ENCODE results near the gene MIDN. TPM values are rescaled to one million over a fixed set of nuclear protein-coding genes. Genes with fewer than 3 reads are reported as not detected.
A peak's percentile ranks its signal among the peaks of the same experiment; 100 is the strongest.

The MIDN gene
- total and polyA plus RNA-seq, 8 donors, result 17.0 to 118 (median 33.2) TPM

DNA sequence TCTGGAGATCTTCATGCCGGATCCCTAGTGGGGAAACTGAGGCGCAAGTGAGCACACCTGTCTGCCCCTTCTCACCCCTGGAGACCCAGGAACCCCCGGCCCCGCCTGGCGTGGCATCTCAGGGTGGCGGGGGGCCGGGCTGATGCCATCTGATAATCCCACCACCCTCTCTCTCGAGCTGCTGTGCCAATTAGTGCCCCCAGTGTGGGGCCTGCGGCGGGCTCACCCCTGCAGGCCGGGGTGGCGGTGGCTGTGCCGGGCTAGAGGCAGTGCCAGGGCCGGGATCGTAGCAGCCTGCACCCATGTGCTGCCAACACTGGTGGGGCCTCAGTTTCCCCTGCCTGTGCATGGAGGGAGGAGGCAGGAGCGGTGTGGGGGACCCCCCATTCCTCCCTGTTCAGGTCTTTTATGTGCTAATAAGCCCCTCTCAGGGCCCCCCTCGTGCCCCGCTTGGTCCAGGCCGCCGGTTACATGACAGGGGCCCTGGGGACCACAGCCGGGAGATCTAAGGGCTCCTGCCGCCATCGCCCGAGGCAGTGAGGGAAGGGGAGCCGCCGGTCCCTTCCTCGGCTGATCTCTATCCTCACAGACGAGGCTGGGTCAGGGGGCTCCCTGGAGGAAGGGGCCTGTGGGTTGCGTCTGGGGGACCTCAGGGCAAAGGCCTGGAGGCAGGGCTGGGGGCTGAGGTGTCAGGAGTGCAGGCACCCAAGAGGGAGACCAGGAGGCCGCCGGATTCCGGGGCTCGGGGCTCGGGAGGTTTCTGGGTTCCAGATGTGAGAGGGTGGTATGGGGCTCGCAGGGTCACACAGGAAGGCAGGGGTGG is 45.6 kb downstream of the MIDN start:
- Histone ChIP-seq H3K27me3 (peaks cover 10 to 75% (median 72%) of the 10 kb centered on the region in 3 donors), H3K4me1 (peaks cover 8 to 26% (median 18%) of the 10 kb centered on the region in 4 donors), H3K9me3 (no peaks in the 10 kb centered on the region), H3K27ac (no peak overlapping the region), H3K4me3 (no peak overlapping the region), H3K36me3 (no peaks in the 10 kb centered on the region)
- TF ChIP-seq POLR2AphosphoS5 (IDR thresholded peaks at IDR 0.05) (no peak), POLR2A (IDR thresholded peaks at IDR 0.05) (no peak), EP300 (IDR thresholded peaks at IDR 0.05) (no peak), CTCF (IDR thresholded peaks at IDR 0.05) (no peak)
- no peak for DNase-seq
- intact Hi-C loops (cut with DNase I; ENCODE audit: low total_unique reads), result no loop called here
- 82 to 87% (median 82%) methylated on average over 22 to 35 of the region's 35 CpGs for WGBS, 5 donors

DNA sequence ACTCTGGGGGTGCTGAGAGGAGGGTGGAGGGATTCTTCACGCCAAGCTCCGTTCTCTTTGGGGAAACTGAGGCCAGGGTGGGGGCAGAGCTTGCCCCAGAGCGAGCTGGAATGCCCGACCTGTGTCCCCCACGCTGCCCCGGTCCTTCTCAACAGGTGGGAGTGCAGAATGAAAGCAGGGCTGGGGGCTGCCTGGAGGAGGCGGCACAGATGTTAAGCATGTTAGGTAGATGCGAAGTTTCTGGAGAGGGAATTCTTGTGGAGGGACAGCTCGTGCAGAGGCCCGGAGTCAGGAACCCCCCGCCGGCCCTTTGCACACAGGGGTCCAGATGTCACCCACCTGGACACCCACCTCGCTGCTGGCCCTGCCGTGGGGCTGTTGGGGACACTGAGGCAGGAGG is 46.3 kb downstream of the MIDN start:
- Histone ChIP-seq H3K27me3 (peaks cover 10 to 71% (median 68%) of the 10 kb centered on the region in 3 donors), H3K4me3 (no peak overlapping the region), H3K27ac (no peak overlapping the region), H3K4me1 (peaks cover 8 to 26% (median 18%) of the 10 kb centered on the region in 4 donors), H3K36me3 (no peaks in the 10 kb centered on the region), H3K9me3 (no peaks in the 10 kb centered on the region)
- WGBS, 5 donors, result 69 to 78% (median 73%) methylated on average over 14 of the region's 14 CpGs
- intact Hi-C loops (cut with DNase I; ENCODE audit: low total_unique reads), result no loop called here
- no peak for DNase-seq
- no peak for TF ChIP-seq POLR2AphosphoS5 (IDR thresholded peaks at IDR 0.05)

GRCh38 chr19:1295169-1296012 is 47.0 kb downstream of the MIDN start:
- WGBS, 5 donors, result 7 to 37% (median 20%) methylated on average over 25 to 82 of the region's 82 CpGs
- Histone ChIP-seq H3K36me3 (no peaks in the 10 kb centered on the region), H3K27ac (no peak overlapping the region), H3K9me3 (no peaks in the 10 kb centered on the region), H3K4me1 (peaks cover 8 to 26% (median 18%) of the 10 kb centered on the region in 4 donors), H3K27me3 (peaks cover 10 to 68% (median 66%) of the 10 kb centered on the region in 3 donors), H3K4me3 (peak overlapping the region in 3 of 4 donors; percentile 15 to 25 (median 24))
- intact Hi-C loops (cut with DNase I; ENCODE audit: low total_unique reads), result no loop called here
- TF ChIP-seq EP300 (IDR thresholded peaks at IDR 0.05) (no peak), POLR2A (IDR thresholded peaks at IDR 0.05) (no peak), POLR2AphosphoS5 (IDR thresholded peaks at IDR 0.05) (no peak), CTCF (IDR thresholded peaks at IDR 0.05) (no peak)
- peak in 1 of 2 donors; percentile 57 for DNase-seq

DNA sequence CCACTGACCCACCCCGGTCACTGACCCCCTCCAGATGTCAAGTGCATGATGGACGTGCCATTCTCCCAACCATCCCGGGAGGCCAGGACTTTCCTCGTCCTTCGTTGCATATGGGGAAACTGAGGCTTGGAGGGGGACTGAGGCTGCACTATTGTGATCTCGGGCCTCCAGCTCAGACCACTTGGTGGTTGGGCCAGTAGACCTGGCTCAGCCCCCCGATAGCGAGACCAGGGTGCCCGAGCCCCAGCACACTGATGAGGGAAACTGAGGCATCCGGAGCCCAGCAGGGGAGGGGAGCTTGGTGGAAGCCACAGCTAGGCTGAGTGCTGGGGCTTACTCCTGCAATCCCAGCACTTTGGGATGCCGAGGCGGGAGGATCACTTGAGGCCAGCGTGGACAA is 47.7 kb downstream of the MIDN start:
- intact Hi-C loops (cut with DNase I; ENCODE audit: low total_unique reads), result no loop called here
- H3K4me1 ChIP-seq, result peaks cover 8 to 22% (median 16%) of the 10 kb centered on the region in 4 donors
- no peaks in the 10 kb centered on the region for H3K36me3 ChIP-seq
- H3K27me3 ChIP-seq, result peaks cover 10 to 63% (median 59%) of the 10 kb centered on the region in 3 donors
- DNase-seq, result no peak
- H3K9me3 ChIP-seq, result no peaks in the 10 kb centered on the region
- TF ChIP-seq POLR2A (IDR thresholded peaks at IDR 0.05) (no peak), EP300 (IDR thresholded peaks at IDR 0.05) (no peak), POLR2AphosphoS5 (IDR thresholded peaks at IDR 0.05) (no peak), CTCF (IDR thresholded peaks at IDR 0.05) (no peak)
- no peak overlapping the region for H3K27ac ChIP-seq
- H3K4me3 ChIP-seq, result peak overlapping the region in 1 of 4 donors; percentile 24
- WGBS, 5 donors, result 68 to 79% (median 76%) methylated on average over 3 to 13 of the region's 13 CpGs
